Fibroblast of pulmonary artery (primary cell): ENCODE measurements around the gene TTC9.

Source experiments
- DNase-seq: peaks from one replicate; pipeline ENCODE4 v3.0.0-alpha.2; 2010; ENCODE audit warnings: low read depth
- H3K4me3 ChIP-seq: replicated peaks from 2 replicates; pipeline ENCODE4 v1.5.1; 2011; ENCODE audit warnings: low read depth, mild to moderate bottlenecking, control low read depth, low read length, moderate library complexity
- CTCF ChIP-seq: IDR thresholded peaks from 2 replicates; pipeline ENCODE4 v1.5.1; 2011; ENCODE audit warnings: mild to moderate bottlenecking, control low read depth, low read length, inconsistent platforms; ENCODE audit errors: missing control alignments

Gene TTC9

GRCh38 chr14:70643967-70644366, 2.3 kb downstream of the TTC9 start:
- DNase-seq = no peak
- no peak for TF ChIP-seq CTCF
- H3K4me3 ChIP-seq = no peak overlapping the region

- no peak for DNase-seq
- H3K4me3 ChIP-seq = no peak overlapping the region
- no peak for TF ChIP-seq CTCF
Observed at GRCh38 chr14:70645892-70646291, 4.2 kb downstream of the TTC9 start.

GRCh38 chr14:70646705-70647104, 5.0 kb downstream of the TTC9 start:
- no peak overlapping the region for H3K4me3 ChIP-seq
- no peak for TF ChIP-seq CTCF
- DNase-seq = no peak

- TF ChIP-seq CTCF = no peak
- H3K4me3 ChIP-seq = no peak overlapping the region
- DNase-seq = no peak
Observed at GRCh38 chr14:70648346-70648745, 6.6 kb downstream of the TTC9 start.

GRCh38 chr14:70649803-70650202, 8.1 kb downstream of the TTC9 start:
- no peak for TF ChIP-seq CTCF
- DNase-seq = no peak
- H3K4me3 ChIP-seq = no peak overlapping the region

GRCh38 chr14:70651522-70651921, 9.8 kb downstream of the TTC9 start:
- no peak for TF ChIP-seq CTCF
- no peak overlapping the region for H3K4me3 ChIP-seq
- DNase-seq = no peak

- no peak overlapping the region for H3K4me3 ChIP-seq
- TF ChIP-seq CTCF = no peak
- no peak for DNase-seq
Observed at GRCh38 chr14:70652871-70653270, 11.2 kb downstream of the TTC9 start.
